Measurements from ENCODE around the gene MECP2. TPM values are rescaled to one million over a fixed set of nuclear protein-coding genes. Genes with fewer than 3 reads are reported as not detected.

The MECP2 gene
- total RNA-seq, 6 experiments from 2014 or later = 14.1 to 18.4 (median 16.0) TPM

- TF ChIP-seq CTCF (IDR thresholded peaks at IDR 0.05) (no peak), POLR2A (IDR thresholded peaks at IDR 0.05) (no peak)
- Histone ChIP-seq H3K36me3 (no peaks in the 10 kb centered on the region), H3K9me3 (no peaks in the 10 kb centered on the region), H3K27ac (no peak overlapping the region), H3K4me3 (no peak overlapping the region), H3K4me1 (no peaks in the 10 kb centered on the region), H3K27me3 (no peaks in the 10 kb centered on the region)
- ATAC-seq = no peak
- WGBS (ENCODE audit: insufficient coverage, low coverage, low lambda C conversion rate, missing lambda C conversion rate) = 80% methylated on average over 1 of the region's 5 CpGs
- DNase-seq = no peak
- intact Hi-C loops (cut with DNase I) = no loop called here
Observed at GRCh38 chrX:154114652-154115051, 17.1 kb upstream of the MECP2 start.

GRCh38 chrX:154113729-154114128 is 16.2 kb upstream of the MECP2 start:
- ATAC-seq = no peak
- no peaks in the 10 kb centered on the region for H3K9me3 ChIP-seq
- 61% methylated on average over 6 of the region's 6 CpGs for WGBS (ENCODE audit: insufficient coverage, low coverage, low lambda C conversion rate, missing lambda C conversion rate)

GRCh38 chrX:154098551-154098950 is 1.0 kb upstream of the MECP2 start:
- Histone ChIP-seq H3K27me3 (no peaks in the 10 kb centered on the region), H3K27ac (peak overlapping the region in 1 of 3 donors; percentile 15), H3K36me3 (no peaks in the 10 kb centered on the region), H3K4me3 (no peak overlapping the region), H3K4me1 (peaks cover 0 to 14% (median 0%) of the 10 kb centered on the region in 4 donors), H3K9me3 (no peaks in the 10 kb centered on the region)
- WGBS (ENCODE audit: insufficient coverage, low coverage, low lambda C conversion rate, missing lambda C conversion rate) = 34% methylated on average over 2 of the region's 2 CpGs
- DNase-seq (no peak), ATAC-seq (peak in 1 of 4 donors; percentile 17)
- TF ChIP-seq CTCF (IDR thresholded peaks at IDR 0.05) = no peak
- TF ChIP-seq POLR2A (IDR thresholded peaks at IDR 0.05) = no peak
- intact Hi-C loops (cut with DNase I) = no loop called here

More at GRCh38 chrX:154113729-154114128, 16.2 kb upstream of the MECP2 start:
- Histone ChIP-seq H3K4me3 (no peak overlapping the region), H3K27ac (no peak overlapping the region), H3K36me3 (no peaks in the 10 kb centered on the region), H3K27me3 (no peaks in the 10 kb centered on the region), H3K4me1 (no peaks in the 10 kb centered on the region)
- no peak for TF ChIP-seq POLR2A (IDR thresholded peaks at IDR 0.05)
- no peak for TF ChIP-seq CTCF (IDR thresholded peaks at IDR 0.05)
- intact Hi-C loops (cut with DNase I) = no loop called here
- DNase-seq = no peak

- Histone ChIP-seq H3K9me3 (no peaks in the 10 kb centered on the region), H3K4me1 (peaks cover 0 to 14% (median 0%) of the 10 kb centered on the region in 4 donors), H3K27ac (peak overlapping the region; percentile 78 to 90 (median 87)), H3K27me3 (no peaks in the 10 kb centered on the region), H3K4me3 (peak overlapping the region; percentile 55 to 75 (median 60)), H3K36me3 (no peaks in the 10 kb centered on the region)
- TF ChIP-seq POLR2A (IDR thresholded peaks at IDR 0.05) (no peak), CTCF (IDR thresholded peaks at IDR 0.05) (no peak)
- ATAC-seq (peak; percentile 60 to 65 (median 64)), DNase-seq (peak; percentile 66 to 78 (median 75))
- WGBS (ENCODE audit: insufficient coverage, low coverage, low lambda C conversion rate, missing lambda C conversion rate) = 6% methylated on average over 6 of the region's 80 CpGs
- intact Hi-C loops (cut with DNase I) = no loop called here
Observed at GRCh38 chrX:154097003-154097588, 421 bp downstream of the MECP2 start.

Measured in right lobe of liver (tissue), 6 donors.